ENCODE data around the gene HDGFL2. TPM values are rescaled to one million over a fixed set of nuclear protein-coding genes. Genes with fewer than 3 reads are reported as not detected.

The HDGFL2 gene
- polyA plus RNA-seq, 1 experiment, result 23.5 TPM

GRCh38 chr19:4507804-4508203 lies 35.7 kb downstream of the HDGFL2 start:
- no peak for DNase-seq (ENCODE audit: low read depth, low spot score)
- TF ChIP-seq, protein P1, sequence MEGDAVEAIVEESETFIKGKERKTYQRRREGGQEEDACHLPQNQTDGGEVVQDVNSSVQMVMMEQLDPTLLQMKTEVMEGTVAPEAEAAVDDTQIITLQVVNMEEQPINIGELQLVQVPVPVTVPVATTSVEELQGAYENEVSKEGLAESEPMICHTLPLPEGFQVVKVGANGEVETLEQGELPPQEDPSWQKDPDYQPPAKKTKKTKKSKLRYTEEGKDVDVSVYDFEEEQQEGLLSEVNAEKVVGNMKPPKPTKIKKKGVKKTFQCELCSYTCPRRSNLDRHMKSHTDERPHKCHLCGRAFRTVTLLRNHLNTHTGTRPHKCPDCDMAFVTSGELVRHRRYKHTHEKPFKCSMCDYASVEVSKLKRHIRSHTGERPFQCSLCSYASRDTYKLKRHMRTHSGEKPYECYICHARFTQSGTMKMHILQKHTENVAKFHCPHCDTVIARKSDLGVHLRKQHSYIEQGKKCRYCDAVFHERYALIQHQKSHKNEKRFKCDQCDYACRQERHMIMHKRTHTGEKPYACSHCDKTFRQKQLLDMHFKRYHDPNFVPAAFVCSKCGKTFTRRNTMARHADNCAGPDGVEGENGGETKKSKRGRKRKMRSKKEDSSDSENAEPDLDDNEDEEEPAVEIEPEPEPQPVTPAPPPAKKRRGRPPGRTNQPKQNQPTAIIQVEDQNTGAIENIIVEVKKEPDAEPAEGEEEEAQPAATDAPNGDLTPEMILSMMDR (IDR thresholded peaks at IDR 0.05; ENCODE audit: low read depth, low read length), result no peak
- H3K4me3 ChIP-seq (ENCODE audit: low read depth, low read length), result no peak overlapping the region
- H3K27me3 ChIP-seq (ENCODE audit: control insufficient read depth, insufficient read depth, low read length), result no peaks in the 10 kb centered on the region
- CTCF ChIA-PET, result interaction anchor here (1.9 kb wide), 1 partner anchor 18 kb away, joined by 5 read pairs; no protein-coding TSS in a partner anchor
- H3K27ac ChIP-seq (ENCODE audit: low read depth, low read length), result no peak overlapping the region
- H3K9me3 ChIP-seq (ENCODE audit: control insufficient read depth, insufficient read depth, low read length), result peaks cover 5% of the 10 kb centered on the region; the same call in 1 of the 2 replicates
- POLR2A ChIA-PET, result no interaction called here

DNA sequence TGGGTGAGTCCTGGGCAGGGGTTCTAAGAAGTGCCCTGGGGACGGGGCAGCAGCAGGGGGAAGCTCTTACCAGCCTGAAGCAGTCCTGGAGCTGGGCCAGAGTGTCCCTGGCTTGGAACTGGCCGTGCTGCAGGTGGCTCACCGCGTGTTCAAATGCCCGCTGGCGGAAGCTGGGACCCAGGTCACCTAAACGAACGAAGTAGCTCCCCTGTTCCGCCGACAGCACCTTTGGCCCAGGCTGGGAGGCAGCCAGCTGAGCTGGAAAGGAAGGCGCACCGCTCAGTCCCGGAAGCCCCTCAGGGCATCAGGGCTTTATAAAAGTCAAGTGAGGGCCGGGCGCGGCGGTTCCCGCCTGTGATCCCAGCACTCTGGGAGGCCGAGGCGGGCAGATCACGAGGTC lies 36.6 kb downstream of the HDGFL2 start:
- Histone ChIP-seq H3K27ac (ENCODE audit: low read depth, low read length) (no peak overlapping the region), H3K9me3 (ENCODE audit: control insufficient read depth, insufficient read depth, low read length) (peaks cover 5% of the 10 kb centered on the region; the same call in 1 of the 2 replicates), H3K4me3 (ENCODE audit: low read depth, low read length) (no peak overlapping the region), H3K27me3 (ENCODE audit: control insufficient read depth, insufficient read depth, low read length) (no peaks in the 10 kb centered on the region)
- DNase-seq (ENCODE audit: low read depth, low spot score), result no peak
- ChIA-PET CTCF (interaction anchor here (1.9 kb wide), 1 partner anchor 17 kb away, joined by 5 read pairs; no protein-coding TSS in a partner anchor), POLR2A (no interaction called here)
- TF ChIP-seq, protein P1 (IDR thresholded peaks at IDR 0.05; ENCODE audit: low read depth, low read length), result no peak

GRCh38 chr19:4510435-4511255 lies 38.5 kb downstream of the HDGFL2 start:
- DNase-seq (ENCODE audit: low read depth, low spot score), result no peak
- Histone ChIP-seq H3K9me3 (ENCODE audit: control insufficient read depth, insufficient read depth, low read length) (peaks cover 5% of the 10 kb centered on the region; the same call in 1 of the 2 replicates), H3K27me3 (ENCODE audit: control insufficient read depth, insufficient read depth, low read length) (no peaks in the 10 kb centered on the region), H3K4me3 (ENCODE audit: low read depth, low read length) (no peak overlapping the region), H3K27ac (ENCODE audit: low read depth, low read length) (no peak overlapping the region)
- TF ChIP-seq, protein P1 (IDR thresholded peaks at IDR 0.05; ENCODE audit: low read depth, low read length), result no peak
- CTCF ChIA-PET, result interaction anchor here (1.2 kb wide), 1 partner anchor 13 kb away, joined by 3 read pairs; no protein-coding TSS in a partner anchor
- POLR2A ChIA-PET, result no interaction called here

DNA sequence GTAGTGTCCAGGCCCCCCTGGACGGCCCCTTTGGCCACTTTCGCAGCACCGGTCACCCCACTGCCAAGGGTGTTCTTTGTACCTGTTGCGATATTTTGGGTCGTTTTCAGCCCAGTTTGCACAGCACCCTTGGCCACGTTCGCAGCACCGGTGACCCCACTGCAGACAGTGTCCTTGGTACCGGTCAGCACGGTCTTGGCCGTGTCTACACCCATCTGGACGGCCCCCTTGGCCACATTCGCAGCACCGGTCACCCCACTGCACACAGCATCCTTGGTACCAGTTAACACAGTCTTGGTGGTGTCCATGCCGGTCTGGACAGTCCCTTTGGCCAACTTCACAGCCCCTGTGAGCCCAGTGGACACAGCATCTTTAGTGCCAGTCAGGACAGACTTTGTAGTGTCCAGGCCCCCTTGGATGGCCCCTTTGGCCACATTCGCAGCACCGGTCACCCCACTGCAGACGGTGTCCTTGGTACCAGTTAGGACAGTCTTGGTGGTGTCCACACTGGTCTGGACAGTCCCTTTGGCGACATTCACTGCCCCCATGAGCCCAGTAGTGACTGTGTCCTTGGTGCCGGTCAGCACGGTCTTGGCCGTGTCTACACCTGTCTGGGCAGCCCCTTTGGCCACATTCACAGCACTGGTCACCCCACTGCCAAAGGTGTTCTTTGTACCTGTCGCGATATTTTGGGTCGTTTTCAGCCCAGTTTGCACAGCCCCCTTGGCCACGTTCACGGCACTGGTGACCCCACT lies 39.4 kb downstream of the HDGFL2 start:
- ChIA-PET POLR2A (no interaction called here), CTCF (no interaction called here)
- TF ChIP-seq, protein P1 (IDR thresholded peaks at IDR 0.05; ENCODE audit: low read depth, low read length), result no peak
- DNase-seq (ENCODE audit: low read depth, low spot score), result no peak
- H3K9me3 ChIP-seq (ENCODE audit: control insufficient read depth, insufficient read depth, low read length), result peaks cover 5% of the 10 kb centered on the region; the same call in 1 of the 2 replicates
- no peak overlapping the region for H3K27ac ChIP-seq (ENCODE audit: low read depth, low read length)
- H3K27me3 ChIP-seq (ENCODE audit: control insufficient read depth, insufficient read depth, low read length), result no peaks in the 10 kb centered on the region
- no peak overlapping the region for H3K4me3 ChIP-seq (ENCODE audit: low read depth, low read length)

GRCh38 chr19:4512070-4512469 lies 40.0 kb downstream of the HDGFL2 start:
- no peaks in the 10 kb centered on the region for H3K27me3 ChIP-seq (ENCODE audit: control insufficient read depth, insufficient read depth, low read length)
- no peak overlapping the region for H3K27ac ChIP-seq (ENCODE audit: low read depth, low read length)
- no peak overlapping the region for H3K4me3 ChIP-seq (ENCODE audit: low read depth, low read length)
- H3K9me3 ChIP-seq (ENCODE audit: control insufficient read depth, insufficient read depth, low read length), result peaks cover 5% of the 10 kb centered on the region; the same call in 1 of the 2 replicates
- ChIA-PET POLR2A (no interaction called here), CTCF (no interaction called here)
- no peak for DNase-seq (ENCODE audit: low read depth, low spot score)
- TF ChIP-seq, protein P1 (IDR thresholded peaks at IDR 0.05; ENCODE audit: low read depth, low read length), result no peak

All from AG04450 (cell line).